Measurements from ENCODE around the gene KCNAB2.

Gene KCNAB2

DNA sequence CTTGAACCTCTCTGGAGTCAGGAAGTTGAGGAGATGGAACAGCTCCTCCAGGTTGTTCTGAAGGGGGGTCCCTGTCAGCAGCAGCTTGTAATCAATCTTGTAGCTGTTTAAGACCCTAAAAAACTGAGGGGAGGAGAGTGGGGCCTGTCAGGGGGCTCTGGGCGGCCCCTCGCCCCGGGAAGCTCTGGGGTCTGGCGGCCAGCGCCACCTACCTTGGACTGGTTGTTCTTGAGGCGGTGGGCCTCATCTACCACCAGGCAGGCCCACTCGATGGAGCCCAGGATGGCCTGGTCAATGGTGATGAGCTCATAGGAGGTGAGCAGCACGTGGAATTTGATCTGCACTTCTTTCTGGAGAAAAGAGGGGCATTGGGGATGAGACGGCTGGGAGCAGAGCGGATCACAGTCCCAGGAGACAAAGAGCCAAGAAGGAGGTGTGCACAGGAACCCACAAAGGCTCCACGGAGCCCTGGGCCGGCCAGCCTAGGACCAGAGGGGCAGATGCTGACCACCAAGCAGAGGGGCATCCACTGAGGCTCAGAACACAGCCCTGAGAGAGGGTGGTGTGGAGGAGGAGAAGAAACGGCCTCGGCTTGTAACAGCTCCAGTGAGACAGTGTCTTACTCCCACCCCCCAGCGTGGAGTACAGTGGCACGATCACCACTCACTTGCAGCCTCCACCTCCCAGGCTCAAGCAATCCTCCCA lies 91.0 kb downstream of the KCNAB2 start:
- H3K4me1 ChIP-seq, result peaks cover 30% of the 10 kb centered on the region
- H4K20me1 ChIP-seq, result no peaks in the 10 kb centered on the region
- no peaks in the 10 kb centered on the region for H3K36me3 ChIP-seq
- H3K4me3 ChIP-seq, result no peak overlapping the region
- H3K4me2 ChIP-seq, result no peak overlapping the region
- H3K9ac ChIP-seq, result no peak overlapping the region
- no peaks in the 10 kb centered on the region for H3K27me3 ChIP-seq
- H3K9me3 ChIP-seq, result peaks cover 19% of the 10 kb centered on the region
- H3K27ac ChIP-seq, result no peak overlapping the region
- no peak for TF ChIP-seq Cebpa-rat (IDR thresholded peaks at IDR 0.05)

DNA sequence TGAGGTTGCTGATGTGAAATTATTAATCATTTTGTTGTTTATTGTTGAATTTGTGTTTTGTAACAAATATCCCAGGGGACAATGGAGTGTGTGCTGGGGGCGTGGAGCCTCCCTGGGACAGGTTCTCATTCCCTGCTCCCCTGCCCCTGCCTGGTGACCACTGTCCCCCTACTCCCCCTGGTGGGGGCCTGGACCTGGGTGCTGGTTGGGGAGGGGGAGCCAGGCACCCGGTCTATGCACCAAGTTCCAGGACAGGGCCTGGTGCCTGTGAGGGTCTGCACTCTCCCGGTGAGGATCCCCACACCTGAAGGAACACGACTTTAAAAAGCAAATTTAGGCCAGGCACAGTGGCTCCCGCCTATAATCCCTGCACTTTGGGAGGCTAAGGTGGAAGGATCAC lies 92.1 kb downstream of the KCNAB2 start:
- no peak overlapping the region for H3K4me3 ChIP-seq
- no peak overlapping the region for H3K27ac ChIP-seq
- H3K36me3 ChIP-seq, result no peaks in the 10 kb centered on the region
- H3K9me3 ChIP-seq, result peaks cover 8% of the 10 kb centered on the region
- no peaks in the 10 kb centered on the region for H3K27me3 ChIP-seq
- peaks cover 37% of the 10 kb centered on the region for H3K4me1 ChIP-seq
- H3K9ac ChIP-seq, result no peak overlapping the region
- TF ChIP-seq Cebpa-rat (IDR thresholded peaks at IDR 0.05), result no peak
- H4K20me1 ChIP-seq, result no peaks in the 10 kb centered on the region
- peak overlapping the region; percentile 55 for H3K4me2 ChIP-seq

DNA sequence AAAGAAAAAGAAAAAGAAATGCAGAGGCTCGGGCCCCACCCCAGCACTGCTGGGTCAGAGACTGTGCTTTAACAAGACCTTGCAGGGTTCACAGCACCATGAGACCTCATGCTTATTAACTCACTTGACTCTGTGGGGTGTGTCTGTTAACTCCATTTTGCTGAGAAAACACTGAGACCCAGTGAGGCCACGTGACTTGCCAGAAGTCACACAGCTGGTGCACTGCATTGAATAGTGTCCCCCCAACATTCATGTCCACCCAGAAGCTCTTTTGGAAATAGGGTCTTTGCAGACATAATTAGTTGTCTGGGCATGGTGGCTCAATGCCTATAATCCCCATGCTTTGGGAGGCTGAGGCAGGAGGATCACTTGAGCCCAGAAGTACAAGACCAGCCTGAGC lies 94.7 kb downstream of the KCNAB2 start:
- Histone ChIP-seq H4K20me1 (no peaks in the 10 kb centered on the region), H3K9me3 (no peaks in the 10 kb centered on the region), H3K9ac (no peak overlapping the region), H3K4me3 (no peak overlapping the region), H3K36me3 (no peaks in the 10 kb centered on the region), H3K27me3 (no peaks in the 10 kb centered on the region), H3K27ac (no peak overlapping the region), H3K4me2 (no peak overlapping the region), H3K4me1 (peaks cover 37% of the 10 kb centered on the region)
- no peak for TF ChIP-seq Cebpa-rat (IDR thresholded peaks at IDR 0.05)

DNA sequence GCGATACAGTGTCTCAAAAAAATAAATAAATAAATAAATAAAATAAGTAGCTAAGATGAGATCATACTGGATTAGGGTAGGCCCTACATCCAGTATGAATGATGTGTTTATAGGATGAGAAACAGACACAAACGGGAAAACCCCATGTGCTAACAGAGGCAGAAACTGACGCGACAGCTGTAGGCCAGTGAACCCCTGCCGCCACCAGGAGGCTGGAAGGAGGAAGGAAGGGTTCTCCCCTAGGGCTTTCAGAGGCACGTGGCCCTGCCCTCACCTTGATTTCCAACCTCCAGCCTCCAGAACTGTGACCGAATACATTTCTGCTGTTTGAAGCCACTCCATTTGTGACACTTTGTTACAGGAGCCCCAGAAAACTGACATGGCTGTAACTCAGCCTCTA lies 95.9 kb downstream of the KCNAB2 start:
- Histone ChIP-seq H3K9me3 (no peaks in the 10 kb centered on the region), H3K4me2 (peak overlapping the region; percentile 51), H3K27me3 (no peaks in the 10 kb centered on the region), H3K9ac (no peak overlapping the region), H3K4me3 (no peak overlapping the region), H3K36me3 (no peaks in the 10 kb centered on the region), H4K20me1 (no peaks in the 10 kb centered on the region), H3K4me1 (peaks cover 37% of the 10 kb centered on the region), H3K27ac (0 out of 2 replicates have a peak overlapping the region, but pooled peaks have one; percentile 47)
- no peak for TF ChIP-seq Cebpa-rat (IDR thresholded peaks at IDR 0.05)

DNA sequence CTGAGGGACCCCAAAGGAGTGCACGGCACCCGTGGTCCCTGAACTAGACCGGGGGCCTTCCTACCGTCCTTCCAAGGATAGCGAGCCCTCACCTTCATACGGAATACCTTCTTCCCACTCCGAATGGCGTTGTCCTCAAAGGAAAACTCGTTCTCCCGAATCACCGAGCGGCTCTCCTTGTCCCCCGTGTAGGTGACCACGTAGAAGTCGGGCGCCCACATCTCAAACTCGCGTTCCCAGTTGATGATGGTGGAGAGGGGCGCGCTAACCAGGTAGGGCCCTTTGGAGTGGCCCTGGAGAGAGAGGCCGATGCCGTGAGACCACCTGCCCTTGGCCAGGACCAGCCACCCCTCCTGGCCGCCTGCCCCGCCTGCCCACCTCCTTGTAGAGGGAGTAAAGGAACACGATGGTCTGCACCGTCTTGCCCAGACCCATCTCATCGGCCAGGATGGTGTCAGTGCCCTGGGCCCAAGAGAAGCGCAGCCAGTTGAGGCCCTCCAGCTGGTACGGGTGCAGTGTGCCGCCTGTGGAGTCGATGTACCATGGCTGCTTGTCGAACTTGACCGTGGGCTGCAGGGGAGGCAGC lies 96.4 kb downstream of the KCNAB2 start:
- peaks cover 37% of the 10 kb centered on the region for H3K4me1 ChIP-seq
- no peak overlapping the region for H3K4me3 ChIP-seq
- no peak for TF ChIP-seq Cebpa-rat (IDR thresholded peaks at IDR 0.05)
- H3K4me2 ChIP-seq, result peak overlapping the region; percentile 51
- H3K27ac ChIP-seq, result 0 out of 2 replicates have a peak overlapping the region, but pooled peaks have one; percentile 47
- H3K9ac ChIP-seq, result no peak overlapping the region
- no peaks in the 10 kb centered on the region for H3K36me3 ChIP-seq
- no peaks in the 10 kb centered on the region for H3K9me3 ChIP-seq
- no peaks in the 10 kb centered on the region for H4K20me1 ChIP-seq
- H3K27me3 ChIP-seq, result no peaks in the 10 kb centered on the region

DNA sequence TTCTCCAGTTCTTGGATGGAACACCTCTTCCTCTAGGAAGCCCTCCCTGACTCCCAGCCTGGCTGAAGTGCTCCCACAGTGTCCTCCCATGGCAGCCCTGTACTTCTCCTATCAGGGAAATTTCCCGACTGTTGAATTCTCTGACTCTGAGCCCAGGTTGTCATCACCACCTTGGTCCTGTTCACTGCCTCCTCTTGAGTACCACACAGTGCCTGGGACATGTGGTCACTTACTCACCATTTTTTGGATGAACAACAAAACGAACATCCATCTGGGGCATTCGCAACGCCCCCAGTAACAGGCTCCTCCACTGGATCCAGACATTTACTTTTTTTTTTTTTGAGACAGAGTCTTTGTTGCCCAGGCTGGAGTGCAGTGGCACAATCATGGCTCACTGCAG lies 97.0 kb downstream of the KCNAB2 start:
- Histone ChIP-seq H3K36me3 (no peaks in the 10 kb centered on the region), H3K4me2 (no peak overlapping the region), H3K4me1 (peaks cover 31% of the 10 kb centered on the region), H3K9ac (no peak overlapping the region), H4K20me1 (no peaks in the 10 kb centered on the region), H3K27me3 (no peaks in the 10 kb centered on the region), H3K4me3 (no peak overlapping the region), H3K27ac (no peak overlapping the region), H3K9me3 (no peaks in the 10 kb centered on the region)
- TF ChIP-seq Cebpa-rat (IDR thresholded peaks at IDR 0.05), result no peak

DNA sequence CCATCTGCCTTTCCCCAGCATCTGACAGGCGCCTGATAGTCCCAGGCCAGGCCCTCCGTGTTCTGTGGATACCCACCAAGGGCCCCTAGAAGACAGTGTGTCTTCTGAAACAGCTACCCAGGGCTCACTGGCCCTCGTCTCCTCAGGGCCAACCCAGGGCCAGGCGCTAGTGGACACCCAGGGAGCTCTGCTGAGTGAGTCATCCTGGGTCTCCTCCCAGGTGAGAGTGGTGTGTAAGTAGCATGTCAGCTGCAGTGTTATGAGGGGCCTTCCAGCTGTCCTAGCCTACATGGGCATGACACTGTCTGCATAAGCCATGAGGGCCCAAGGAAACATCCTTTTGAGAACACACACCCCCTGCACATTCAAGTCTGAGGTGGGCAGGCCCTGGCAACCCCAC lies 97.7 kb downstream of the KCNAB2 start:
- H3K9me3 ChIP-seq, result no peaks in the 10 kb centered on the region
- no peaks in the 10 kb centered on the region for H3K27me3 ChIP-seq
- H3K4me3 ChIP-seq, result no peak overlapping the region
- H3K4me1 ChIP-seq, result peaks cover 25% of the 10 kb centered on the region
- no peaks in the 10 kb centered on the region for H3K36me3 ChIP-seq
- no peak overlapping the region for H3K9ac ChIP-seq
- H4K20me1 ChIP-seq, result no peaks in the 10 kb centered on the region
- no peak overlapping the region for H3K4me2 ChIP-seq
- no peak overlapping the region for H3K27ac ChIP-seq
- TF ChIP-seq Cebpa-rat (IDR thresholded peaks at IDR 0.05), result no peak

DNA sequence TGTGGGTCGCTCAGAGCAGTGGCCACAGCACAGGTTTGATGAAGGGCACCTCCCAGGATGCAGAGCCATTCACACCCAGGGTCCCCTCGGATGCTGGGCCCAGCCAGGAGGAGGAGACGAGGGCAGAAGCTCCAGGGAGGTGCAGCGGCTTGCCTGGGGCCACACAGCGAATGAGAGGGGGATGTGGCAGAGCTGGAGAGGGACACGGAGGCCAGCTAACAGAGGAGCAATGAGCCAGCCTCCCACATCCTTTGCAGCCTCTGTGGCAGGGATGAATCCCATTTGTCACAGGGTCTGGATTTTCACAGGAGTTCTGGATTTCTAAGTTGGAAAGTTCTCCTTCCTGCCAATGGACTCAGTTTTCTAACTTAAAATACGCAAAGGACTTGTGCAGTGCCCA lies 98.5 kb downstream of the KCNAB2 start:
- H3K27me3 ChIP-seq, result no peaks in the 10 kb centered on the region
- H4K20me1 ChIP-seq, result no peaks in the 10 kb centered on the region
- H3K4me3 ChIP-seq, result no peak overlapping the region
- H3K36me3 ChIP-seq, result no peaks in the 10 kb centered on the region
- no peak overlapping the region for H3K27ac ChIP-seq
- no peak for TF ChIP-seq Cebpa-rat (IDR thresholded peaks at IDR 0.05)
- no peak overlapping the region for H3K9ac ChIP-seq
- peaks cover 17% of the 10 kb centered on the region for H3K4me1 ChIP-seq
- no peak overlapping the region for H3K4me2 ChIP-seq
- H3K9me3 ChIP-seq, result peaks cover 5% of the 10 kb centered on the region; the same call in 1 of the 2 replicates

DNA sequence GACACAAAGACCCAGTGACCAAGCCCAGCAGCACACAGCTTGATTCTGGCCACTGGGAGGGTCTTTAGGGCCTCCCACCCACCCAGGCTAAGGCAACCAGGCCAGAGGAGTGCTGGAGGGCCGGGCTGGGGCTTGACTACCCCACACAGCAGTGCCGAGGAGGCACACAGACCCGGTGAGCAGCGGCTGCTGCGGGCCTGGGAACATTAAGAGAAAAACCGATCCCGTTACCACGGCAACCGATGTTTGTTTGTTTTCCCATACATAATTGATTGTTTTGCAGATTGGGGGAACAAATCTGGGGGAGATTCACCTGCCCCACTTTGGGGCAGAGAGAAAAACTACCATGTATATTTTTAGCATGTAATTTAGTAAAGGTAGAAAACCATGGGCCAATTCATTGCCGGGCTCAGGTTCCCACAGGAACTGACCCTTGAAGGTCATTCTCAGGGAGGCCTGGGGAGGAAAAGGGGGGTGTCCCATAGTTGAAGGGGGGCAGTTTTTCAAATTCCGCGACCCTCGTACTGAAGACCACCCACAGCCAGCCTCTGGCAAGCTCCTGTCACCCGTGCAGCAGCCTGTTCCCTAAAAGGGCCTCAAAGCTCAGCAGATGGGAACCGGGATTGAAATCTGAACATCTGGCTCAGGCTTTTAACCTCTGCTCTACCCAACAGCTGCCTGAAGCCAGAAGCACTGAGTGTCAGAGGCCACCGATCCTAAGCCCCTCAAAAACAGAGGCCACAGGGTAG lies 99.1 kb downstream of the KCNAB2 start:
- no peak for TF ChIP-seq Cebpa-rat (IDR thresholded peaks at IDR 0.05)
- H3K9me3 ChIP-seq, result peaks cover 11% of the 10 kb centered on the region; the same call in 1 of the 2 replicates
- H3K36me3 ChIP-seq, result no peaks in the 10 kb centered on the region
- no peaks in the 10 kb centered on the region for H4K20me1 ChIP-seq
- H3K9ac ChIP-seq, result no peak overlapping the region
- H3K4me2 ChIP-seq, result no peak overlapping the region
- no peaks in the 10 kb centered on the region for H3K27me3 ChIP-seq
- H3K4me3 ChIP-seq, result no peak overlapping the region
- H3K4me1 ChIP-seq, result peaks cover 16% of the 10 kb centered on the region
- no peak overlapping the region for H3K27ac ChIP-seq

DNA sequence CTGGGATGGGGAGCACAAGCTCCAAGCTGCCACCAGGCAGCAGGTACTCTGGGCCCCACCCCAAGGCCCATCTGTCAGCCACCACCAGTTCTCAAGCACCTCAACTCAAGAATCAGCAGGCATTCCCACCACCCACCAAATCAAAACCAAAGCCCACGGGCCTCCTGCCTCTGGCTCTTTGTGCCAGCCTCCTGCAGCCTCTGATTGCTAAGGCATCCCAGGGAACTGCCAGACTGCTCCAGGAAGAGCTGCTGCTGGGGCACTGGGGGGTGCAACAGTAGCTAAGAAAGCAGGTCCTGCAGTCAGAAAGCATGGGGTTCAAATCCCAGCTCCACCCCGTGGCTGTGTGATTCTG lies 99.7 kb downstream of the KCNAB2 start:
- no peak overlapping the region for H3K27ac ChIP-seq
- no peaks in the 10 kb centered on the region for H3K36me3 ChIP-seq
- H3K4me1 ChIP-seq, result peaks cover 16% of the 10 kb centered on the region

More for the DNA sequence above, 99.7 kb downstream of the KCNAB2 start:
- TF ChIP-seq Cebpa-rat (IDR thresholded peaks at IDR 0.05), result no peak
- Histone ChIP-seq H3K9ac (no peak overlapping the region), H3K4me3 (no peak overlapping the region), H3K27me3 (no peaks in the 10 kb centered on the region), H3K9me3 (peaks cover 11% of the 10 kb centered on the region; the same call in 1 of the 2 replicates), H4K20me1 (no peaks in the 10 kb centered on the region), H3K4me2 (no peak overlapping the region)
